IMR-90 (cell line): ENCODE data around the gene VLDLR. TPM values are rescaled to one million over a fixed set of nuclear protein-coding genes. Genes with fewer than 3 reads are reported as not detected.

ENCODE experiments used
- ATAC-seq: fragments of 200-7000 bp; cut with Tn5 transposase; 2 replicates; pipeline ENCODE4 v1.9.1; 2020; ENCODE audit warnings: low read depth, mild to moderate bottlenecking, moderate library complexity
- BruUV-seq: library from RNA; stranded (reverse); fragments of 400-500 nt; replicated peaks from 2 replicates; lab custom pipeline; 2021; lab: Mats Ljungman, UMichigan
- CTCF ChIA-PET: fragments of 300-600 bp; formaldehyde crosslinking; extraction: SDS; loops from one replicate; lab custom pipeline; 2021; ENCODE audit warnings: antibody characterized with exemption; lab: Yijun Ruan, JAX
- POLR2A ChIA-PET: fragments of 300-600 bp; sonication (Branson Sonifier 250); formaldehyde crosslinking; loops from one replicate; lab custom pipeline; 2022; ENCODE audit warnings: antibody characterized with exemption; ENCODE audit not compliant: unreplicated experiment; lab: Charles Lee
- DNase-seq: peaks from one replicate; pipeline ENCODE4 v3.0.0; 2013
- H2AFZ ChIP-seq: replicated peaks from 2 replicates; pipeline ENCODE3; 2013; ENCODE audit warnings: low read length, mild to moderate bottlenecking; ENCODE audit not compliant: poor library complexity
- H2AK5ac ChIP-seq: 2 replicates; pipeline ENCODE4 v1.6.1; 2013; ENCODE audit warnings: low read depth, low read length, inconsistent platforms
- H2AK9ac ChIP-seq: replicated peaks from 2 replicates; pipeline ENCODE3; 2013; ENCODE audit warnings: mild to moderate bottlenecking, low read depth, low read length, moderate library complexity; ENCODE audit not compliant: poor library complexity
- H2BK120ac ChIP-seq: 2 replicates; pipeline ENCODE4 v1.6.1; 2013; ENCODE audit warnings: low read depth, low read length, inconsistent platforms
- H2BK15ac ChIP-seq: 3 replicates; pipeline ENCODE4 v1.6.1; 2013; ENCODE audit warnings: low read depth, low read length, inconsistent platforms
- H2BK20ac ChIP-seq: 2 replicates; pipeline ENCODE4 v1.6.1; 2013; ENCODE audit warnings: low read depth, mild to moderate bottlenecking, inconsistent platforms, low read length, moderate library complexity
- H2BK5ac ChIP-seq: 2 replicates; pipeline ENCODE4 v1.6.1; 2013; ENCODE audit warnings: mild to moderate bottlenecking, low read depth, low read length, inconsistent platforms; ENCODE audit not compliant: poor library complexity, severe bottlenecking
- H3K14ac ChIP-seq: replicated peaks from 2 replicates; pipeline ENCODE4 v1.6.1; 2013; ENCODE audit warnings: low read depth, low read length, inconsistent platforms
- H3K18ac ChIP-seq: 2 replicates; pipeline ENCODE4 v1.6.1; 2013; ENCODE audit warnings: low read depth, low read length, control low read depth
- H3K23ac ChIP-seq: 2 replicates; pipeline ENCODE4 v1.6.1; 2013; ENCODE audit warnings: low read depth, low read length, inconsistent platforms
- H3K27ac ChIP-seq: 2 replicates; pipeline ENCODE4 v1.5.1; 2013; ENCODE audit warnings: mild to moderate bottlenecking, control low read depth, low read length; ENCODE audit not compliant: insufficient read depth
- H3K27me3 ChIP-seq: 2 replicates; pipeline ENCODE4 v1.6.1; 2013; ENCODE audit warnings: low read length; ENCODE audit not compliant: control insufficient read depth, insufficient read depth
- H3K36me3 ChIP-seq: 2 replicates; pipeline ENCODE4 v1.6.1; 2013; ENCODE audit warnings: low read length, mixed read lengths; ENCODE audit not compliant: control insufficient read depth, insufficient read depth
- H3K4ac ChIP-seq: 2 replicates; pipeline ENCODE4 v1.6.1; 2013; ENCODE audit warnings: low read depth, low read length, inconsistent platforms
- H3K4me1 ChIP-seq: 2 replicates; pipeline ENCODE4 v1.6.1; 2013; ENCODE audit warnings: low read length, mixed read lengths; ENCODE audit not compliant: control insufficient read depth, insufficient read depth
- H3K4me2 ChIP-seq: 2 replicates; pipeline ENCODE4 v1.6.1; 2013; ENCODE audit warnings: low read depth, mild to moderate bottlenecking, control low read depth, low read length, moderate library complexity
- H3K4me3 ChIP-seq: 2 replicates; pipeline ENCODE4 v1.5.1; 2013; ENCODE audit warnings: low read depth, mild to moderate bottlenecking, control low read depth, low read length, moderate library complexity; ENCODE audit not compliant: insufficient read depth
- H3K56ac ChIP-seq: 2 replicates; pipeline ENCODE4 v1.6.1; 2013; ENCODE audit warnings: low read length, inconsistent platforms; ENCODE audit not compliant: insufficient read depth; ENCODE audit errors: extremely low read depth
- H3K79me1 ChIP-seq, 2 experiments: 2 replicates each; pipeline ENCODE4 v1.6.1; 2013; ENCODE audit warnings: low read length in 2 of 2, inconsistent platforms in 1 of 2, low read depth in 1 of 2
- H3K9ac ChIP-seq: 2 replicates; pipeline ENCODE4 v1.6.1; 2013; ENCODE audit warnings: low read depth, low read length, control low read depth
- H3K9me1 ChIP-seq: 2 replicates; pipeline ENCODE4 v1.6.1; 2013; ENCODE audit warnings: low read length, inconsistent platforms; ENCODE audit not compliant: insufficient read depth
- H3K9me3 ChIP-seq: 2 replicates; pipeline ENCODE4 v1.6.1; 2013; ENCODE audit warnings: low read length; ENCODE audit not compliant: control insufficient read depth, insufficient read depth
- H4K20me1 ChIP-seq: 2 replicates; pipeline ENCODE4 v1.6.1; 2013; ENCODE audit warnings: low read length, inconsistent platforms; ENCODE audit not compliant: insufficient read depth
- H4K5ac ChIP-seq: 2 replicates; pipeline ENCODE4 v1.6.1; 2013; ENCODE audit warnings: mild to moderate bottlenecking, low read depth, low read length, control low read depth
- H4K8ac ChIP-seq, 2 experiments: 2 replicates each; pipeline ENCODE4 v1.6.1; 2013; ENCODE audit warnings: low read depth in 2 of 2, low read length in 2 of 2, control low read depth in 1 of 2, inconsistent platforms in 1 of 2
- H4K91ac ChIP-seq: 2 replicates; pipeline ENCODE4 v1.6.1; 2013; ENCODE audit warnings: low read depth, low read length, inconsistent platforms; ENCODE audit not compliant: insufficient read depth
- BHLHE40 ChIP-seq: fragments of 150-350 bp; IDR thresholded peaks from 2 replicates; pipeline ENCODE4 v1.6.1; 2016; ENCODE audit warnings: mild to moderate bottlenecking, low read depth, low read length
- MAZ ChIP-seq: IDR thresholded peaks from 2 replicates; pipeline ENCODE4 v1.6.1; 2012; ENCODE audit warnings: low read depth, mild to moderate bottlenecking, low read length, improper control_type of control experiment, moderate library complexity, borderline replicate concordance
- WGBS, 2 experiments: methylation state at CpG; one replicate each; pipeline versions ENCODE4 v1.1.5 to v1.1.7; 2013; ENCODE audit warnings: missing lambda C conversion rate in 2 of 2; ENCODE audit not compliant: insufficient read length in 1 of 2; ENCODE audit errors: extremely low coverage in 2 of 2; 5-methylcytosine and 5-hydroxymethylcytosine counted together
- dilution Hi-C: fragments of 300-500 bp; cut with HindIII; formaldehyde crosslinking; loops from one replicate; pipeline ENCODE4 v1.14.3; 2018; ENCODE audit warnings: low sequenced_read_pairs; ENCODE audit not compliant: unreplicated experiment
- in situ Hi-C: fragments of 300-500 bp; cut with MboI; formaldehyde crosslinking; loops from 3 replicates; pipeline ENCODE4 v1.14.3; 2019; ENCODE audit warnings: low sequenced_read_pairs, inconsistent platforms, mixed read lengths
- intact Hi-C: fragments of 100-400 bp; cut with micrococcal nuclease; formaldehyde crosslinking; loops from 2 replicates; pipeline ENCODE4 v1.10.0; 2022
- polyA plus RNA-seq, 3 experiments: library from polyadenylated mRNA; depleted of rRNA; stranded (reverse); fragments of >200 nt; gene quantifications; 2 replicates each; pipeline ENCODE4 v1.2.3, GENCODE V29; 2012; ENCODE audit warnings: low replicate concordance in 1 of 3
- total RNA-seq: library from RNA; depleted of rRNA; stranded (reverse); fragments of >200 nt; gene quantifications from 2 replicates; pipeline ENCODE4 v1.2.3, GENCODE V29; 2012

Gene VLDLR
- total and polyA plus RNA-seq, 2 of the 4 experiments (the other 2 are of a cell fraction): 9.0 to 10.2 TPM

- no peak overlapping the region for H3K27ac ChIP-seq
- H4K20me1 ChIP-seq: no peaks in the 10 kb centered on the region
- no peak overlapping the region for H3K4me3 ChIP-seq
- no peak overlapping the region for H4K5ac ChIP-seq
- no peak overlapping the region for H3K9ac ChIP-seq
- no peak overlapping the region for H2BK5ac ChIP-seq
- no peak overlapping the region for H3K4ac ChIP-seq
- no peak overlapping the region for H2BK120ac ChIP-seq
- WGBS, 2 experiments: no CpG with 5 or more reads among the region's 3 CpGs
- no peak for ATAC-seq
- H3K27me3 ChIP-seq: no peaks in the 10 kb centered on the region; the same call in 1 of the 2 replicates
- no peak overlapping the region for H3K18ac ChIP-seq
- no TSS peak for BruUV-seq
- H3K4me1 ChIP-seq: no peaks in the 10 kb centered on the region
- H3K36me3 ChIP-seq: no peaks in the 10 kb centered on the region
- POLR2A ChIA-PET: no interaction called here
- H3K56ac ChIP-seq: no peak overlapping the region
- H2AK9ac ChIP-seq: no peak overlapping the region
- H3K14ac ChIP-seq: no peak overlapping the region
- no peak overlapping the region for H3K4me2 ChIP-seq
- no peaks in the 10 kb centered on the region for H3K79me1 ChIP-seq
- no peak overlapping the region for H4K91ac ChIP-seq
- H3K9me1 ChIP-seq: no peaks in the 10 kb centered on the region
- in situ Hi-C loops: no loop called here
- H3K9me3 ChIP-seq: no peaks in the 10 kb centered on the region
- CTCF ChIA-PET: no interaction called here
- intact Hi-C loops: loop anchor here (5.0 kb wide), 2 partner anchors 40 to 110 kb away; no protein-coding TSS in a partner anchor
- no peak overlapping the region for H4K8ac ChIP-seq
- H2BK20ac ChIP-seq: no peak overlapping the region
- no peak for DNase-seq
- no peak overlapping the region for H2AFZ ChIP-seq
- no peak overlapping the region for H2BK15ac ChIP-seq
- TF ChIP-seq MAZ: no peak
- no peak for TF ChIP-seq BHLHE40
- H3K23ac ChIP-seq: no peak overlapping the region
- dilution Hi-C loops: no loop called here
- no peak overlapping the region for H2AK5ac ChIP-seq
Measured at GRCh38 chr9:2601785-2602378, 19.7 kb upstream of the VLDLR start.
